T-helper 2 cell treated with Interferon-gamma antibody and Interleukin-4, amounts not matched to agents 100 ng/mL and 5 ng/mL, for 36 hours (primary cell): ENCODE measurements around the gene ZNF652. TPM values are rescaled to one million over a fixed set of nuclear protein-coding genes. Genes with fewer than 3 reads are reported as not detected.

ENCODE experiments used
- intact Hi-C: fragments of 100-400 bp; cut with micrococcal nuclease; formaldehyde crosslinking; loops from one replicate; pipeline ENCODE4 v1.15.1; 2023
- total RNA-seq: library from RNA; stranded (reverse); gene quantifications from 2 replicates; pipeline ENCODE4 v1.2.3, GENCODE V29; 2022

The ZNF652 gene
- total RNA-seq, 1 donor from 2014 or later, result 22.0 TPM

- intact Hi-C loops, result loop anchor here (5.0 kb wide), 1 partner anchor 37 kb away; no protein-coding TSS in a partner anchor
These were observed 1.9 kb downstream of the ZNF652 start for GRCh38 chr17:49359990-49360795.

DNA sequence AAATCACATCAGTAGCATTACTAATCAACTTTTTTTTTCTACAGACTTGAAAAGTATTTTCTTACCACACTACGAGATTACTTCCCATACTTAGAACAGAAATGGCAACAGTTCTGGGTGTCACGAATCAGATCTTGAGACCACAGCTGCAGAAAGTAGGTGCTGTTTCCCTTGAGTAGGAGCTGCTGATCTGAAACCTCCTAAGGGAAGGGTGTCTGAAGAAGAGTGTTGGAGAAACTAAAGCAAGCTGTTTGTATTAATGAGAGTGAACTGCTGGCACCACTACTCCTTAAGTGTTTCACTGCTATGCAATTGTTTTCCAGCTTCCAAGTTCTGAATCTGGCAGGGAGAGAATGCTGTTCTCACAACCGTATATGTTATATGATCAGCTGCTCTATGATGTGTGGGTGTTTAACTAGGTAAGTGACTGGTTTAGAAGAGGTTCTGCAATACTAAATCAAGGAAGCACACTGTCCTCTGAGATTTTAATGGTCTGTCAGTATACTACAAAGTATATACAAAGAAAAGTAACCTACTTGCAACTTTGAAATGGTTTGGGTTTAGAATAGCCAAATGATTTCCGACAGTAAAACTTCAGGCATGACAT lies 3.3 kb downstream of the ZNF652 start:
- intact Hi-C loops, result no loop called here

- intact Hi-C loops, result no loop called here
These were observed 4.5 kb downstream of the ZNF652 start for GRCh38 chr17:49357516-49357915.

GRCh38 chr17:49356320-49356719 lies 5.7 kb downstream of the ZNF652 start:
- intact Hi-C loops, result no loop called here

- intact Hi-C loops, result no loop called here
These were observed 8.4 kb downstream of the ZNF652 start for GRCh38 chr17:49353607-49354006.

GRCh38 chr17:49352587-49353154 lies 9.4 kb downstream of the ZNF652 start:
- intact Hi-C loops, result no loop called here

DNA sequence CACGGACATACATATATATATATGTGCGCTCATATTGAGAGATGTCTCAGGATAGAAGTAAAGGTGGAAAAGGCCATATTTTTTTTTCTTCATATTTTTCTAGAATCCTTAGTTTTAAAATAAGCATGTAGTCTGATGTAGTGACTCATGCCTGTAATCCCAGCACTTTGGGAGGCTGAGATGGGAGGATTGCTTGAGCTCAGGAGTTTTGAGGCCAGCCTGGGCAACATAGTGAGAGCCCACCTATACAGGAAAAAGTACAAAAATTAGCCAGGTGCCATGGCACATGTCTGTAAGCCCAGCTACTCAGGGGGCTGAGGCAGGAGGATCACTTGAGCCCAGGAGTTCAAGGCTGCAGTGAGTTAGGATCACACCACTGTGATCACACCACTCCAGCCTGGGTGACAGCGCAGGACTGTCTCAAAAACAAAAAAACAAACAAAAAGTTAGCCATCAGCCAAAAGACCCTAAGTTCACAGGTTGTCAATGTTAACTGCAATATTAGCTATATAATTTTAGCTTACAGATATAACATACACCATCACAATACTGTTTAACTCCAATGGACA lies 10.4 kb downstream of the ZNF652 start:
- intact Hi-C loops, result no loop called here

DNA sequence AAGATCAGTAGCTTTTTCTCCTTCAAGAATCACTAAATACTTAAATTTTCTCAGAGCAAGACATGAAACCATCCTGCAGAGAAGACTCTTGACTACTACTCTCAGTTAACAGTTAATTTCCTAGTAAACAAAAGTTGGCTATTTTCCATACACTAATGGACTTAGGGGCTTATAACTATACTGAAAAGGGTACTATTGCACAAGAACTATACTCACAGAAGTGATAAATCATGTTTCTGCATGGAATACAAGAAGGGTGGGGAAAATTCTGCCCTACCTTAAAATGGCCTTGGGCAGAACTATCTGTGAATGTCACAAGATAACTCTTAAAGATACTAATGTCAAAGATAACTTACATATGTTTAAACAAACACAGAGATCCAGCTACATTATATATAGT lies 12.5 kb downstream of the ZNF652 start:
- intact Hi-C loops, result no loop called here

- intact Hi-C loops, result loop anchor here (5.0 kb wide), 1 partner anchor 128 kb away; no protein-coding TSS in a partner anchor
These were observed 17.1 kb downstream of the ZNF652 start for GRCh38 chr17:49344914-49345313.

GRCh38 chr17:49343273-49343672 lies 18.8 kb downstream of the ZNF652 start:
- intact Hi-C loops, result loop anchor here (2.0 to 5.0 kb wide), 2 partner anchors 28 to 126 kb away; no protein-coding TSS in a partner anchor

GRCh38 chr17:49342575-49342936 lies 19.5 kb downstream of the ZNF652 start:
- intact Hi-C loops, result loop anchor here (1.0 to 5.0 kb wide), 4 partner anchors 20 to 335 kb away; partner anchors contain the start of gene ZNF652

- intact Hi-C loops, result loop anchor here (5.0 kb wide), 1 partner anchor 124 kb away; no protein-coding TSS in a partner anchor
These were observed 20.7 kb downstream of the ZNF652 start for GRCh38 chr17:49341356-49341755.

DNA sequence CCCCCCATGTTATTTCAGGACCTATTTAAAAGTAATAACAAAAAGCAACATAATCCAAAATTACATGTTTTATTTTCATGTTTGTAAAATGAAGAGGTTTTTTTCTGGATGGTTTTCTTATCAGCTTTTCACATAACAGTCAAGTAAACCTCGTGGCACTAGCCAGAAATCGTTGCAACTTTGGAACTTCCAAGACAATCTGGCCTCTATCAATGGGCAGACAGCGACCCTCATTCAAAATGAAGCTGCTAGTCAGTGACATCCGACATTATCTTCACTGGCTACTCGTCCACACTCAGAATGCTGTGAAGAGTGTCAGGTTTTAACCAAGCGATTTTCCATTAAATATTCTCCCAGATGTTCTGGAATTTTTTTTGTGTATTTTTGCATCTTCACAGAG lies 22.7 kb downstream of the ZNF652 start:
- intact Hi-C loops, result no loop called here

GRCh38 chr17:49338883-49339282 lies 23.2 kb downstream of the ZNF652 start:
- intact Hi-C loops, result no loop called here

DNA sequence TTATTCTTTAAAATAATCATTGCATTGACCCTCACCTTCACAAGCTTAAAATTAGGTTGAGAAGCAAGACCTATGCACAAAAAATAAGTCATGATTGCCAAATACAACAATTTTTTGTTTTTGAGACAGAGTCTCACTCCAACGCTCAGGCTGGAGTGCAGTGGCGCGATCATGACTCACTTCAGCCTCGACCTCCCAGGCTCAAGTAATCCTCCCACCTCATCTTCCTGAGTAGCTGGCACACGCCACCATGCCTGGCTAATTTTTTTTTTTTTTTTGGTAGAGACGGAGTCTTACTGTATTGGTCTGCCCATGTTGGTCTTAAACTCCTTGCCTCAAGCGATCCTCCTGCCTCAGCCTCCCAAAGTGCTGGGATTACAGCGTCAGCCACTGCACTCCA lies 24.2 kb downstream of the ZNF652 start:
- intact Hi-C loops, result no loop called here

GRCh38 chr17:49334744-49335512 lies 27.1 kb downstream of the ZNF652 start:
- intact Hi-C loops, result no loop called here

DNA sequence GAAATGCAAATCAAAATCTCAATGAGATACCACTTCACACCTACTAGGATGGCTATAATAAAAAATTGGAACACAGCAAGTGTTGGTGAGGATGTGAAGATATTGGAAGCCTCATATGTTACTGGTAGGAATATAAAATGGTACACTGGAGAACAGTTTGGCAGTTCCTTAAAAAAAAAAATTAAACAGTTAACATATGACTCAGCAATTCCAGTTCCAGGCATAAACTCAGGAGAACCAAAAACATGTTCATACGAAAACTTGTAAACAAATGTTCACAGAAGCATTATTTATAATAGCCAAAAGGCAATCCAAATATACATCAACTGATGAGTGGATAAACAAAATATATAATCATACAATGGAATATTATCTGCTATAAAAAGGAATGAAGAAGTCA lies 28.2 kb downstream of the ZNF652 start:
- intact Hi-C loops, result no loop called here

DNA sequence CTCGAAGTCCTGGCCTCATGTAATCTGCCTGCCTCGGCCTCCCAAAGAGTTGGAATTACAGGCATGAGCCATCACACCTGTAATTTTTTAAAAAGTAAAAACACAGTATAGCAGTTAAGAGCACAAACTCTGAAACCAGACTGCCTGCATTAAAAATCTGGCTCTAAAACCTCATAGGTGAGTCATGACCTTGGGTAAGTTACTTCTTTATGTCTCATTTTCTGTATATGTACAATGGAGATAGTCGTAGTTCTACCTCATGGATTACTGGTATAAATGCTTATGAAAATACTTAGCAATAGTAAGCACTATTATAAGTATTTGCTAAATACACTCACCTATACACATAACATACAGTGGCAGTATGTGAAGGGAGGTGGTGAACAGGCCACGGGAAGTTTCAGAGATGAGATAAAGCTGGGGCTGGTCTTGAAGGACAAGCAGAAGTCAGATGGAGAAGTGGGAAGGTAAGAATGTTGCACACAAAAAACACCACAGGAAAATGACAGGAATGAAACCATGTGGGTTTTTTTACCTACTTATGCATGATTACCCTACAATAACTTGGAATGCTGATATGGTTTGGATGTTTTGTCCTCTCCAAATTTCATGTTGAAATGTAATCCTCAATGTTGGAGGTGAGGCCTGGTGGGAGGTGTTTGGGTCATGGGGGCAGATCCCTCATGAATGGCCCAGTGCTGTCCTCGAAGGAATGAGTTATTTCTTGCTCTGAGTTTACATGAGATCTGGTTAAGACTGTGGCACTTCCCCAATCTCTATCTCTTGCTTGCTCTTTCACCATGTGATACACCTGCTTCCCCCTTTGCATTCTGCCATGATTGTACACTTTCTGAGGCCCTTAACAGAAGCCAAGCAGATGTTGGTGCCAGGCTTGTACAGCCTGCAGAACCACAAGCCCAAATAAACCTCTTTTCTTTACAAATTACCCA lies 33.9 kb downstream of the ZNF652 start:
- intact Hi-C loops, result no loop called here

DNA sequence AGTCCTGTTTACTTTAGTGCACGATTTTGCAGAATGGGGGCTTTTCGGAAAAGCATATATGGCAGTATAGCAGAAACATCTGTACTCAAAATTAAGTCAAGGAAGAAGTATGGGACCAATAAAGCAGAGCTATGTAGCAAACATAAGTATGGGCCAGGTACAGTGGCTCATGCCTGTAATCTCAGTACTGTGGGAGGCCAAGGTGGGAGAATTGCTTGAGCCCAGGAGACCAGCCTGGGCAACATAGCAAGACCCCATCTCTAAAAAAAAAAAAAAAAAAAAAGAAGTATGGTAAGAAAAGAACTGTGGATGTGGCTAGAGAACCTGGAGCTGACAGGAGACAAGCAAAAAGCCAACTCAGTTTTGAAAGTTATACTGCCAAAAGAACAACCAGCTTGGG lies 36.1 kb downstream of the ZNF652 start:
- intact Hi-C loops, result no loop called here

DNA sequence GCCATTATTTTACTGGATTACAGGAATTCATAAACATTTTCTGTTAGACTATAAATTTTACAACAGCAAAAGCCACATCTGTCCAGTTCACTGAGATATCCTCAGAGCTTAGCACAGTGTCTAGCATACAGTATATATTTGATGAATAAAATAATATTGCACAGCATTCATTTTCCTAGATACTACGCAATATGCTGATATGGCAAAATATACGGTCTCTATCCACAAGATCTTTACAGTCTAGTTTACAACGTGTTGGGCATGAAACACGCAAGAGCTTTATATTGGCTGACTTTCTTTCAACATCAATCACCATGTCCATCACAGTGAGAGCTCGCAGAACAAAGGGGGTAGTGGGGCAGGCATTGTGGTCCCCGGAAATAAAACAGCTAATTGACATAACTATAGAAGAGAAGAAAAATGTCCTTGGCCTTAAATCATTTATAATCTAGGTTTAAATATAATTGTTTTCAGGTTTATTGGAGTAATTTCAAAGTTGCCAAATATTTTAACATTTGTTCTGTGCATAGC lies 43.5 kb downstream of the ZNF652 start:
- intact Hi-C loops, result no loop called here
